Measurements from ENCODE around the gene RAB31. TPM values are rescaled to one million over a fixed set of nuclear protein-coding genes. Genes with fewer than 3 reads are reported as not detected.

The RAB31 gene
- polyA plus RNA-seq, 2 of the 4 experiments (the other 2 are of a cell fraction) = 16.9 to 46.3 TPM

DNA sequence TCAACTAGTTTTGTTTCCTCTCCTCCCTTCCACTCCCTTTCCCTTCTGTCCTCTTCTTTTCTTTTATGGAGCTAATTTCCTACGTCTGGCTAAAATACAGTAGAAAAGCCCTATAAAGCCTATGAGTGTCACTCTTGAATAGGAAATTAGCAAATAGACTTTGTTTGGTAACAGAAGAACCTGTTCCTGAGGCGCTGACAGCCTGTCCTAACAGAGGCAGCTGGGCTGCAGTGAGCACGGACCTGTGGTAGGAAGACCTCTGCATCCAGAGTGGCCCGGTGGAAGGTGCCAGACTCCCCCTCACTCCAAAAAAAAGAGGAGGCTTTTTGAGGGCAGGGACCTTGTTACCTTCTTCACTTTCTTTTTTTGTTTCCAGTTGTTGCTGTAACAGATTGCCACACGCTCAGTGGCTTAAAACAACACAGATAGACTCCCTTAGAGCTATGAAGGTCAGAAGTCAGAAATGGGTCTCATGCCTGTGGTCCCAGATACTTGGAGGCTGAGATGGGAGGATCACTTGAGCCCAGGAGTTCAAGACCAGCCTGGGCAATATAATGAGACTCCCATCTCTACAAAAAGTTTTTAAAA lies 96.5 kb downstream of the RAB31 start:
- FAIRE-seq (no peak), ATAC-seq (no peak), DNase-seq (ENCODE audit: low read depth in 1 of 2, low spot score in 1 of 2) (no peak)
- peak overlapping the region; percentile 66 to 82; a peak in 4 of 6 replicates for H3K27ac ChIP-seq
- ChIA-PET CTCF (interaction anchor here (1.0 to 1.1 kb wide), 2 partner anchors 20 to 192 kb away, joined by 3 read pairs; no protein-coding TSS in a partner anchor), POLR2A (no interaction called here)
- no peak overlapping the region for H3K4me3 ChIP-seq
- 95% methylated on average over 5 of the region's 5 CpGs for WGBS (ENCODE audit: missing lambda C conversion rate)
- H3K4me1 ChIP-seq = peaks cover 49% of the 10 kb centered on the region
- H3K9me3 ChIP-seq = no peaks in the 10 kb centered on the region
- no peak for TF ChIP-seq TFCP2L1 (CRISPR knock-in tag; IDR thresholded peaks at IDR 0.05)
- H3K4me2 ChIP-seq = no peak overlapping the region

DNA sequence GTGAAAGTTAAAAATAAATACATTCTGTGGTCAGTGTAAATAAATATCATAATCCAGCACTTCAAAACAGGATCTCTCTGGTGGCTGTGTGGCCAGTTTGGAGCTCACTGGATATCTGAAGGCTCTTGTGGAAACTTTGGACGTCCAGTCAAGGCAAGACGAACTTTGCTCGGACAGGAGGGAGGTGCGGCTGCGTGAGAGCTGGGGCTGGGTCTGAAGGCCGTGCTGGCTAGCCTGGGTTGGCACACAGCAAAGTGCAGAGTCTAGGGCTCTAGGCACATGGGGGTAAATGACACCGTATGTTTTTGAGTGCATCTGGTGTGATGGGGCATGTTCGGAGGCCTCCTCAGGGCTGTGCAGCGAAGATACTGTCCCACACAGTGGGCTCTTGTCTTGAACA lies 98.8 kb downstream of the RAB31 start:
- WGBS (ENCODE audit: missing lambda C conversion rate) = 93% methylated on average over 9 of the region's 9 CpGs
- FAIRE-seq = no peak
- TF ChIP-seq EHMT2 (IDR thresholded peaks at IDR 0.05; ENCODE audit: low read depth) (no peak), RCOR1 (IDR thresholded peaks at IDR 0.05; ENCODE audit: low read depth, low read length) (no peak), RARB (CRISPR knock-in tag; IDR thresholded peaks at IDR 0.05) (no peak), JUNB (IDR thresholded peaks at IDR 0.05) (no peak)
- Histone ChIP-seq H3K9me3 (no peaks in the 10 kb centered on the region), H3K27ac (peak overlapping the region in 1 of 2 experiments; percentile 11; a peak in 3 of 6 replicates), H3K4me1 (peaks cover 51% of the 10 kb centered on the region), H3K4me3 (no peak overlapping the region), H3K4me2 (no peak overlapping the region)
- ATAC-seq = no peak
- no peak for DNase-seq (ENCODE audit: low read depth in 1 of 2, low spot score in 1 of 2)
- CTCF ChIA-PET = no interaction called here
- POLR2A ChIA-PET = no interaction called here

GRCh38 chr18:9808295-9809241 lies 100.5 kb downstream of the RAB31 start:
- H3K27ac ChIP-seq = peak overlapping the region; percentile 36 to 55; a peak in 4 of 6 replicates
- DNase-seq (ENCODE audit: low read depth in 1 of 2, low spot score in 1 of 2) (no peak), ATAC-seq (no peak; a peak in 2 of 6 replicates), FAIRE-seq (no peak)
- no peaks in the 10 kb centered on the region for H3K9me3 ChIP-seq
- H3K4me2 ChIP-seq = peak overlapping the region; percentile 44
- WGBS (ENCODE audit: missing lambda C conversion rate) = 82% methylated on average over 19 of the region's 21 CpGs
- CTCF ChIA-PET = no interaction called here
- no peak overlapping the region for H3K4me3 ChIP-seq
- TF ChIP-seq CBX2 (IDR thresholded peaks at IDR 0.05; ENCODE audit: borderline replicate concordance, low read depth) (no peak), USF2 (IDR thresholded peaks at IDR 0.05) (no peak), FOSL2 (IDR thresholded peaks at IDR 0.05) (no peak), FOSL2 (CRISPR knock-in tag; IDR thresholded peaks at IDR 0.05) (no peak), HEYL (CRISPR knock-in tag; IDR thresholded peaks at IDR 0.05) (no peak), TFCP2L1 (CRISPR knock-in tag; IDR thresholded peaks at IDR 0.05) (no peak), CHD2 (IDR thresholded peaks at IDR 0.05; ENCODE audit: low read length, partially characterized antibody) (no peak), RAD21 (conservative IDR thresholded peaks at IDR 0.05 in 1 of 2, IDR thresholded peaks at IDR 0.05 in 1 of 2) (no peak), RFX5 (IDR thresholded peaks at IDR 0.05) (no peak), HOXB13 (CRISPR knock-in tag; IDR thresholded peaks at IDR 0.05; ENCODE audit: low read depth) (no peak), NPAS2 (CRISPR knock-in tag; IDR thresholded peaks at IDR 0.05; ENCODE audit: borderline replicate concordance) (no peak), REST (IDR thresholded peaks at IDR 0.05) (no peak), GATA3 (IDR thresholded peaks at IDR 0.05; ENCODE audit: borderline replicate concordance) (no peak), E2F6 (IDR thresholded peaks at IDR 0.05; ENCODE audit: borderline replicate concordance, low read depth) (no peak), SREBF2 (IDR thresholded peaks at IDR 0.05) (no peak), SMC3 (IDR thresholded peaks at IDR 0.05) (no peak)
- TF ChIP-seq, protein P1, sequence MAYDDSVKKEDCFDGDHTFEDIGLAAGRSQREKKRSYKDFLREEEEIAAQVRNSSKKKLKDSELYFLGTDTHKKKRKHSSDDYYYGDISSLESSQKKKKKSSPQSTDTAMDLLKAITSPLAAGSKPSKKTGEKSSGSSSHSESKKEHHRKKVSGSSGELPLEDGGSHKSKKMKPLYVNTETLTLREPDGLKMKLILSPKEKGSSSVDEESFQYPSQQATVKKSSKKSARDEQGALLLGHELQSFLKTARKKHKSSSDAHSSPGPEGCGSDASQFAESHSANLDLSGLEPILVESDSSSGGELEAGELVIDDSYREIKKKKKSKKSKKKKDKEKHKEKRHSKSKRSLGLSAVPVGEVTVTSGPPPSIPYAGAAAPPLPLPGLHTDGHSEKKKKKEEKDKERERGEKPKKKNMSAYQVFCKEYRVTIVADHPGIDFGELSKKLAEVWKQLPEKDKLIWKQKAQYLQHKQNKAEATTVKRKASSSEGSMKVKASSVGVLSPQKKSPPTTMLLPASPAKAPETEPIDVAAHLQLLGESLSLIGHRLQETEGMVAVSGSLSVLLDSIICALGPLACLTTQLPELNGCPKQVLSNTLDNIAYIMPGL (CRISPR knock-in tag; IDR thresholded peaks at IDR 0.05; ENCODE audit: borderline replicate concordance) = no peak
- POLR2A ChIA-PET = no interaction called here
- H3K4me1 ChIP-seq = peaks cover 35% of the 10 kb centered on the region

Measured in A549 (cell line).